Activated CD8-positive, alpha-beta T cell treated with anti-CD3 and anti-CD28 coated beads for 36 hours (primary cell): ENCODE results near the gene FMNL2. TPM values are rescaled to one million over a fixed set of nuclear protein-coding genes. Genes with fewer than 3 reads are reported as not detected.

Experiments used
- ATAC-seq: fragments of 200-7000 bp; cut with Tn5 transposase; one replicate; pipeline ENCODE4 v1.10.0; 2021; ENCODE audit warnings: mild to moderate bottlenecking, moderate library complexity
- CTCF ChIA-PET: fragments of 350-600 bp; sonication (Branson Sonifier 250); formaldehyde crosslinking; loops from one replicate; lab custom pipeline; 2021; ENCODE audit warnings: antibody characterized with exemption; lab: Charles Lee
- POLR2A ChIA-PET: fragments of 350-600 bp; sonication (Branson Sonifier 250); formaldehyde crosslinking; loops from one replicate; lab custom pipeline; 2021; ENCODE audit warnings: antibody characterized with exemption; lab: Charles Lee
- DNase-seq: peaks from one replicate; pipeline ENCODE4 v3.0.0-alpha.2; 2020
- H3K27ac Mint-ChIP-seq: one replicate; pipeline ENCODE4 v1.8.0; 2021; ENCODE audit warnings: mild to moderate bottlenecking, mixed read lengths
- H3K27me3 Mint-ChIP-seq: one replicate; pipeline ENCODE4 v1.8.0; 2021; ENCODE audit warnings: mixed read lengths
- H3K36me3 Mint-ChIP-seq: one replicate; pipeline ENCODE4 v1.8.0; 2021; ENCODE audit warnings: low read depth, mixed read lengths
- H3K4me1 Mint-ChIP-seq: one replicate; pipeline ENCODE4 v1.8.0; 2021; ENCODE audit warnings: low read depth, mixed read lengths
- H3K4me3 Mint-ChIP-seq: one replicate; pipeline ENCODE4 v1.8.0; 2021; ENCODE audit warnings: mild to moderate bottlenecking, moderate library complexity, mixed read lengths
- H3K9me3 Mint-ChIP-seq: one replicate; pipeline ENCODE4 v1.8.0; 2021; ENCODE audit warnings: mixed read lengths
- intact Hi-C: fragments of 100-400 bp; cut with micrococcal nuclease; formaldehyde crosslinking; loops from one replicate; pipeline ENCODE4 v1.10.0; 2022
- total RNA-seq, 2 experiments: library from RNA; stranded (reverse); gene quantifications; one replicate each; pipeline ENCODE4 v1.2.3, GENCODE V29; 2021
- TF ChIP-seq, protein P1 (sequence below): fragments of 200-600 bp; IDR thresholded peaks from one replicate; pipeline ENCODE4 v1.8.0; 2022; ENCODE audit warnings: antibody characterized with exemption, mild to moderate bottlenecking

The FMNL2 gene
- total RNA-seq, 2 experiments from 2014 or later: 1.1 TPM

DNA sequence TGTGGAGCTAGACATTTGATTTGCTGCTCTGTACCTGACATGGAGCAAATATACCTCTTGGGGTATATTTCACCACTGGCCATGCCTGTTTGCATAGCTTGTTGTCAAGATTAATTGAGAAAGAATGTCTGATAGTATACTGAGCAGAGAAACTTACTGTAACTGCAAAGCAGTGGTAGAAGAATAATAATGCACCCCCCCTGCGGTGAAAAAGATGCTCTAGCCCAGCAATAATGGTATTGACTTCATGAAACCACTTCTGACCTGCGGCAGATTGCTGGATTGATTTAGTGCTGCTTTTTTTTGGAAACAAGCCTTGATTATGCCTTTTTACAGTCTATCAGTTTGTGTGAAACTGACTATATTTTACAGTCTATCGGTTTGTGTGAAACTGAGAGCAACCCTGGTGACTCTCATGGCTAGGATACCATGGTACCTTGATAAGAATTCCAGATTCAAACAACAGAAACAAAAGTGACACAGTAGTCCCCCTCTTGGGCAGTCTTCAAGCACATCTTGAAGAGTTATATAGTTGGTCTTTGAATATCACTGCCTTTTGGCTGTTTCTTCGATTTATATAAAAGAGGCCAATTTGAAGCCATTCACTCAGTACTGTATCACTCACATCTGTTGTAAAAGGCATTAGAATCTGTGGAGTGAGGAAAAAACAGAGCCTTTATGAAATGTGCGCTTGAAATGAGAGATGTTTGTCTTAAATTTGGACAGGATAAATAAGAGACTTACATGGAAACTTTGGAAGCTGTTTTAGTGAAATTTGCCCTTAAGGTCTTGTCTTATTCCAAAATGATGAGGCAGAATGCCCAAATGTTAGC lies 102.5 kb downstream of the FMNL2 start:
- TF ChIP-seq, protein P1, sequence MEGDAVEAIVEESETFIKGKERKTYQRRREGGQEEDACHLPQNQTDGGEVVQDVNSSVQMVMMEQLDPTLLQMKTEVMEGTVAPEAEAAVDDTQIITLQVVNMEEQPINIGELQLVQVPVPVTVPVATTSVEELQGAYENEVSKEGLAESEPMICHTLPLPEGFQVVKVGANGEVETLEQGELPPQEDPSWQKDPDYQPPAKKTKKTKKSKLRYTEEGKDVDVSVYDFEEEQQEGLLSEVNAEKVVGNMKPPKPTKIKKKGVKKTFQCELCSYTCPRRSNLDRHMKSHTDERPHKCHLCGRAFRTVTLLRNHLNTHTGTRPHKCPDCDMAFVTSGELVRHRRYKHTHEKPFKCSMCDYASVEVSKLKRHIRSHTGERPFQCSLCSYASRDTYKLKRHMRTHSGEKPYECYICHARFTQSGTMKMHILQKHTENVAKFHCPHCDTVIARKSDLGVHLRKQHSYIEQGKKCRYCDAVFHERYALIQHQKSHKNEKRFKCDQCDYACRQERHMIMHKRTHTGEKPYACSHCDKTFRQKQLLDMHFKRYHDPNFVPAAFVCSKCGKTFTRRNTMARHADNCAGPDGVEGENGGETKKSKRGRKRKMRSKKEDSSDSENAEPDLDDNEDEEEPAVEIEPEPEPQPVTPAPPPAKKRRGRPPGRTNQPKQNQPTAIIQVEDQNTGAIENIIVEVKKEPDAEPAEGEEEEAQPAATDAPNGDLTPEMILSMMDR: no peak
- Mint-ChIP-seq H3K4me3 (no peak overlapping the region), H3K27ac (no peak overlapping the region), H3K9me3 (no peaks in the 10 kb centered on the region), H3K36me3 (no peaks in the 10 kb centered on the region), H3K4me1 (no peaks in the 10 kb centered on the region), H3K27me3 (peaks cover 8% of the 10 kb centered on the region)
- CTCF ChIA-PET: no interaction called here
- POLR2A ChIA-PET: no interaction called here
- ATAC-seq (no peak), DNase-seq (no peak)
- intact Hi-C loops: no loop called here

DNA sequence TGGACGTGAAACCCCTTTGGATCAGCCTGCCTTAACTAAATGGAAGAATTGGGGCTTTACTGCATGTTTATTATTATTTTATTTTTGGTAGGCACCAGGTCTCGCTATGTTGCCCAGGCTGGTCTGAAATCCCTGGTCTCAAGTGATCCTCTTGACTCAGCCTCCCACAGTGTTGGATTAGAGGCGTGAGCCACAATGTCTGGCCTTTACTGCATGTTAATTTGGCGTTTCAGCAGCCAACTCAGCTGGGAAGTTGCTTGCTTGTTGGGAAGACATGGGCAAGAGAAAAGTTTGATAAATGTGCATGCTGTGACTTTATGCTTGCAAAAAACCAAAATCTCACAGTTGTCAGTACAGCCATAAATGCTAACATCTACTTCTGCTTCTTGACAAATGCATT lies 105.1 kb downstream of the FMNL2 start:
- CTCF ChIA-PET: no interaction called here

DNA sequence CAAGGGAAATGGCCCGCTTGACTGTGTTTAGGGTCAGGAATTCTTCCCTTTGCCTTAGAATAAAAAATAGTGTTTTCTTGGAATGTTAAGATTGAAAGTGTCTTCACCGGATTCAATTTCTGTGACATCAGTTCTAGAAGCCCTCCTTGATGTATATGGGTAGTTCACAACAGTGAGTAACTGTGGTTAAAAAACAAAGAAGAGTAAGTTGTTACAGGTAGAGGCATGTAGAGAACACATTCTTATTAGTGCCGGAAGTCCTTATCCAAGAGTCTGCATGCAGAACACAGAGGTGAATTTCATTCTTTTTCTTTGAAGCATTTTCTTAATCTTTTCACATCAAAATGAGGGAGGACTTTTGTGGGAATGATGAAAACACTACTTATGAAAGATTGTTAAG lies 105.5 kb downstream of the FMNL2 start:
- Mint-ChIP-seq H3K27me3 (peaks cover 8% of the 10 kb centered on the region), H3K4me3 (no peak overlapping the region), H3K36me3 (no peaks in the 10 kb centered on the region), H3K4me1 (no peaks in the 10 kb centered on the region), H3K27ac (no peak overlapping the region), H3K9me3 (no peaks in the 10 kb centered on the region)
- ChIA-PET CTCF (no interaction called here), POLR2A (interaction anchor here (0.7 kb wide), 1 partner anchor 46 kb away, joined by 3 read pairs; no protein-coding TSS in a partner anchor)
- TF ChIP-seq, protein P1: no peak
- ATAC-seq: no peak
- DNase-seq: no peak
- intact Hi-C loops: no loop called here

More for the DNA sequence above, 105.1 kb downstream of the FMNL2 start:
- ATAC-seq: no peak
- no peaks in the 10 kb centered on the region for H3K4me1 Mint-ChIP-seq
- TF ChIP-seq, protein P1: no peak
- intact Hi-C loops: no loop called here
- no peak overlapping the region for H3K27ac Mint-ChIP-seq
- H3K9me3 Mint-ChIP-seq: no peaks in the 10 kb centered on the region
- POLR2A ChIA-PET: interaction anchor here (0.7 kb wide), 1 partner anchor 46 kb away, joined by 3 read pairs; no protein-coding TSS in a partner anchor
- H3K27me3 Mint-ChIP-seq: peaks cover 8% of the 10 kb centered on the region
- no peak overlapping the region for H3K4me3 Mint-ChIP-seq
- no peaks in the 10 kb centered on the region for H3K36me3 Mint-ChIP-seq
- no peak for DNase-seq

DNA sequence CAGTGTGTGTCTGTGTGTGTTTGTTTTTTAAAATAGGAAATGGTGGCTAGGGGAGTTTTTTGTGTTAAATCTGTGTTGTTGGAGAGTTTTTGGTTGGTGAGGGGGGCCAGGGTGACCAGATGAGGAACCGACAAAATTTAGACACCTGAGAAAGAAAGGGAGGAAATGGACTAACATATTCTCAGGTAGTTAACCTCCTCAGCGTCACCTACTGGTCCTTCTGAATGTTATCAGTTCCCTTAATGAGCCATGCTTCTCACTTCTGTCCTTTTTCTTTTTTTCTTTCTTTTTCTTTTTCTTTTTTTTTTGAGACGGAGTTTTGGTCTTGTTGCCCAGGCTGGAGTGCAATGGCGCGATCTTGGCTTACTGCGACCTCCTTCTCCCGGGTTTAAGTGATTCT lies 107.0 kb downstream of the FMNL2 start:
- TF ChIP-seq, protein P1: no peak
- intact Hi-C loops: no loop called here
- no peak for ATAC-seq
- ChIA-PET POLR2A (no interaction called here), CTCF (no interaction called here)
- no peak overlapping the region for H3K4me3 Mint-ChIP-seq
- no peak overlapping the region for H3K27ac Mint-ChIP-seq
- no peaks in the 10 kb centered on the region for H3K4me1 Mint-ChIP-seq
- peaks cover 8% of the 10 kb centered on the region for H3K27me3 Mint-ChIP-seq
- DNase-seq: no peak
- no peaks in the 10 kb centered on the region for H3K9me3 Mint-ChIP-seq
- H3K36me3 Mint-ChIP-seq: no peaks in the 10 kb centered on the region

DNA sequence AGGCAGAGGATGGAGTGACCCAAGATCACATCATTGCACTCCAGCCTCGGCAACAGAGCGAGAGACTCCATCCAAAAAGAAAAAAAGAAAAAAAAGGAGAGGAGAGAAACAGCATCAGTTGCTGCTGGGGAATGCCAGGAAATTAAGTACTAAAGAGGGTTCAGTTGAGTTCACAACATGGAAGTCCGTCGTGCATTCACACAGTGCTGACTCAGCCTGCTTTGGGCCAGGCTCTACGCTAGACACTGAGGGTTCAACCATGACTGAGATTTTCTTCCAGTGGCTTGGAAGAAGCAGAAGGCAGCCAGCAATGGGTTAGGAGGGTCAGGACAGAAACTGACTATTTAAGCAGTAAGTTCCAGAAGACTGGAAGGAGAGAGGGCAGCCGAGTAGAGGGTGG lies 108.8 kb downstream of the FMNL2 start:
- intact Hi-C loops: no loop called here
- H3K9me3 Mint-ChIP-seq: no peaks in the 10 kb centered on the region

More for the DNA sequence above, 108.8 kb downstream of the FMNL2 start:
- DNase-seq (no peak), ATAC-seq (no peak)
- Mint-ChIP-seq H3K4me3 (no peak overlapping the region), H3K36me3 (no peaks in the 10 kb centered on the region), H3K4me1 (no peaks in the 10 kb centered on the region), H3K27me3 (peaks cover 8% of the 10 kb centered on the region), H3K27ac (no peak overlapping the region)
- ChIA-PET POLR2A (no interaction called here), CTCF (no interaction called here)
- TF ChIP-seq, protein P1: no peak
